HEK293T (cell line): ENCODE measurements around the gene KRT83.

Experiments
- CTCF ChIA-PET: fragments of 350-600 bp; formaldehyde crosslinking; extraction: SDS; loops from one replicate; lab custom pipeline; 2021; ENCODE audit warnings: antibody characterized with exemption, inconsistent platforms; lab: Yijun Ruan, JAX
- POLR2A ChIA-PET: fragments of 350-600 bp; formaldehyde crosslinking; extraction: SDS; loops from one replicate; lab custom pipeline; 2020; ENCODE audit warnings: antibody characterized with exemption, inconsistent platforms; lab: Yijun Ruan, JAX
- DNase-seq: peaks from one replicate; pipeline ENCODE4 v3.0.0; 2012; ENCODE audit warnings: mixed read lengths; ENCODE audit errors: extremely low spot score
- ARNT ChIP-seq: fragments of 450-650 bp; IDR thresholded peaks from 2 replicates; pipeline ENCODE4 v1.6.1; 2017; ENCODE audit warnings: mild to moderate bottlenecking
- BHLHE40 ChIP-seq: fragments of 450-650 bp; IDR thresholded peaks from 2 replicates; pipeline ENCODE4 v1.6.1; 2016; ENCODE audit warnings: mild to moderate bottlenecking, moderate library complexity, borderline replicate concordance
- CTBP1 ChIP-seq: fragments of 450-650 bp; IDR thresholded peaks from 2 replicates; pipeline ENCODE4 v1.6.1; 2016; ENCODE audit warnings: borderline replicate concordance
- ELF4 ChIP-seq: fragments of 450-650 bp; IDR thresholded peaks from 2 replicates; pipeline ENCODE4 v1.6.1; 2017; ENCODE audit warnings: antibody characterized with exemption
- FOXA1 ChIP-seq: fragments of 450-650 bp; IDR thresholded peaks from 2 replicates; pipeline ENCODE4 v1.6.1; 2016; ENCODE audit warnings: mild to moderate bottlenecking
- FOXK2 ChIP-seq: fragments of 450-650 bp; IDR thresholded peaks from 2 replicates; pipeline ENCODE4 v1.6.1; 2016; ENCODE audit warnings: mild to moderate bottlenecking
- FOXM1 ChIP-seq: fragments of 450-650 bp; IDR thresholded peaks from 2 replicates; pipeline ENCODE4 v1.6.1; 2017; ENCODE audit warnings: mild to moderate bottlenecking, borderline replicate concordance
- HDGF ChIP-seq: fragments of 450-650 bp; IDR thresholded peaks from 2 replicates; pipeline ENCODE4 v1.6.1; 2017; ENCODE audit warnings: antibody characterized with exemption, borderline replicate concordance
- L3MBTL2 ChIP-seq: fragments of 450-650 bp; conservative IDR thresholded peaks from 2 replicates; pipeline ENCODE4 v1.6.1; 2016; ENCODE audit warnings: mild to moderate bottlenecking
- LEF1 ChIP-seq: fragments of 450-650 bp; IDR thresholded peaks from 2 replicates; pipeline ENCODE4 v1.6.1; 2017; ENCODE audit warnings: mild to moderate bottlenecking, borderline replicate concordance
- NFRKB ChIP-seq: fragments of 450-650 bp; IDR thresholded peaks from 2 replicates; pipeline ENCODE4 v1.6.1; 2016; ENCODE audit warnings: mild to moderate bottlenecking, moderate library complexity
- SP1 ChIP-seq: fragments of 450-650 bp; IDR thresholded peaks from 2 replicates; pipeline ENCODE4 v1.6.1; 2017
- SUZ12 ChIP-seq: fragments of 450-650 bp; IDR thresholded peaks from 2 replicates; pipeline ENCODE4 v1.6.1; 2016; ENCODE audit warnings: mild to moderate bottlenecking
- TARDBP ChIP-seq: fragments of 450-650 bp; IDR thresholded peaks from 2 replicates; pipeline ENCODE4 v1.6.1; 2016
- ZNF384 ChIP-seq: fragments of 450-650 bp; IDR thresholded peaks from 2 replicates; pipeline ENCODE4 v1.6.1; 2016
- TF ChIP-seq, protein P1 (sequence below): fragments of 450-650 bp; IDR thresholded peaks from 2 replicates; pipeline ENCODE4 v1.6.1; 2016

Gene KRT83

DNA sequence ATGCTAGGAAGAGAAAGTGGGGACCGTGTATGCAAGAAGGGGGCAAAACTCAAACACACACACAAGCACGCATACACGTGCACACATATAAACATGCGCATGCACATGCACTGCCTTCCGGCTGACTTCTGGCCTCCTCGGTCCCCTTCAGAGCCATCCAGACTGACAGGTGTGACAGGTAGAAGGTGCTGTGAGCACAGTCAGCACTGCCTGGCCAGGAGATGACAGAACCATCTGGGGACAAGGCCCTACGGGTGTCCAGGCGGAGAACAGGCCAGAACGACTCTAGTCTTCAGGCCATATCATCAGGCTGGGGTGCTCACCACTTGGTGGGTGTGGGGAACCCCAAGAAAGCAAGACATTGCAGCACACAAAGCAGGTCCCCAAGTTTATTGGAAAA lies 7.3 kb downstream of the KRT83 start:
- POLR2A ChIA-PET = no interaction called here
- no peak for TF ChIP-seq NFRKB
- TF ChIP-seq HDGF = no peak
- no peak for TF ChIP-seq SP1
- TF ChIP-seq FOXA1 = no peak
- TF ChIP-seq FOXK2 = no peak
- no peak for TF ChIP-seq SUZ12
- TF ChIP-seq ZNF384 = no peak
- TF ChIP-seq ARNT = no peak
- no peak for TF ChIP-seq ELF4
- no peak for TF ChIP-seq CTBP1
- TF ChIP-seq L3MBTL2 = no peak
- TF ChIP-seq, protein P1, sequence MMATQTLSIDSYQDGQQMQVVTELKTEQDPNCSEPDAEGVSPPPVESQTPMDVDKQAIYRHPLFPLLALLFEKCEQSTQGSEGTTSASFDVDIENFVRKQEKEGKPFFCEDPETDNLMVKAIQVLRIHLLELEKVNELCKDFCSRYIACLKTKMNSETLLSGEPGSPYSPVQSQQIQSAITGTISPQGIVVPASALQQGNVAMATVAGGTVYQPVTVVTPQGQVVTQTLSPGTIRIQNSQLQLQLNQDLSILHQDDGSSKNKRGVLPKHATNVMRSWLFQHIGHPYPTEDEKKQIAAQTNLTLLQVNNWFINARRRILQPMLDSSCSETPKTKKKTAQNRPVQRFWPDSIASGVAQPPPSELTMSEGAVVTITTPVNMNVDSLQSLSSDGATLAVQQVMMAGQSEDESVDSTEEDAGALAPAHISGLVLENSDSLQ = no peak
- no peak for DNase-seq
- CTCF ChIA-PET = no interaction called here

DNA sequence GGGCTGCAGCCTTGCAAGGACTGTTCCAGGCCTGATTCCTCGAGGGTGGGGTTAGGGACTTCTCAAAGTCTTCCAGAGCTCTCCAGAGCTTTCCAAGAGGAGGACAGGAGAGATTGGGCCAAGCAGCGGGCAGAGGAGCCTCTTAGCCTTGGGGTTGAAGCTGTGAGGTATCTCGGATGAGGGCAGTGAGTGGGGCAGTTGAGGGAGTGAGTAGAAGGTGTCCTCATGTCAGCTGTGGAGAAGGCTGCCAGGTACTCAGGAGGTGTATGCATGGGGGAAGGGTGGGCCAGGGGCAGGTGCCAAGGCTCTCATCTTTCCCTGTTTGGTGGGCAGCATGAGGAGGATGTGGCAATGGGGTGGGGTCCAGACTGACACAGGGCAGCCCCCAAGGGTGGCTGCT lies 7.7 kb downstream of the KRT83 start:
- no peak for TF ChIP-seq SUZ12
- no peak for TF ChIP-seq FOXK2
- no peak for TF ChIP-seq ARNT
- TF ChIP-seq FOXA1 = no peak
- no peak for TF ChIP-seq CTBP1
- TF ChIP-seq, protein P1 = no peak
- no peak for TF ChIP-seq ZNF384
- no peak for TF ChIP-seq HDGF
- no peak for TF ChIP-seq SP1
- TF ChIP-seq LEF1 = no peak
- CTCF ChIA-PET = no interaction called here
- DNase-seq = no peak
- POLR2A ChIA-PET = no interaction called here

DNA sequence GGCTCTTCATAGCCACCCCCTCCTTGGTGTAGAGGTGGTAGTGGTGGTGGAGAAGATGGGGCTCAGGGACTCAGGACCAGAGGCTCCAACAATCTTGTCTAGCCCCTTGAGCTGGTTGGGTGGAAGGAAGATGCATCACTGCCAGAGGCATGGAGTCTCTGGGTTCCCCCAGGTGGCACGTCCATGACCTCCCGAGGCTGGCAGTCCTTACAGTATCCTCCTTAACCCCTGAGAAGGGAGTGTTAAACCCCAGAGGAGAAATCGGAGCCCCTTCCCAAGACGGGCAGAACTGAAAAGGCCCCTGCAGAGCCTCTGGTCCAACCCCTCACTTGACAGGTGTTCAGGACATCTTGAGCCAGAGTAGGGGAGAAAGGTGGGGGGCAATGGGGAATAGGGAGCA lies 9.1 kb downstream of the KRT83 start:
- TF ChIP-seq L3MBTL2 (no peak), BHLHE40 (no peak), NFRKB (no peak), FOXA1 (no peak), SP1 (no peak), TARDBP (no peak), HDGF (no peak), FOXK2 (no peak), ELF4 (no peak), ZNF384 (no peak), FOXM1 (no peak), ARNT (no peak), CTBP1 (no peak), LEF1 (no peak), SUZ12 (no peak)
- TF ChIP-seq, protein P1 = no peak
- ChIA-PET CTCF (interaction anchor here (0.6 to 2.4 kb wide), 8 partner anchors 16 to 630 kb away, joined by 3 to 10 read pairs (median 4); no protein-coding TSS in a partner anchor), POLR2A (no interaction called here)
- DNase-seq = no peak

DNA sequence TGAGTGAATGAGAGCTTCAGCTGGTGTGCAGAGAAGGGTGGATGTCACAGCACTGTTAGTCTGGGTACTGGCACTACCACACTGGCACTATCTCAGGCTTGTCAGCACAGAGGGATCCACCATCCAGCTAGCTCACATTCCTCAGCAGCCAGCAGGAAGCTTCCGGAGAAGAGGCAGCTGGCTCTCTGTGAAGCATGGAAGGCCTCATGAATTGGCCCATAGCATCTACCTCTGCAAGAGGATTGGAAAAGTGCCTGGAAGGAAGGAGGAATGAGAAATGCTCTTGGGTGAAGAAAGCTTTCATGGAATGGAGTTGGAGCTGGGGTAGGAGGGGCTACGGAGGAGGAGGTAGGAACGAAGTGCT lies 9.9 kb downstream of the KRT83 start:
- ChIA-PET POLR2A (interaction anchor here (0.9 kb wide), 1 partner anchor 141 kb away, joined by 3 read pairs; no protein-coding TSS in a partner anchor), CTCF (interaction anchor here (0.8 to 2.4 kb wide), 7 partner anchors 17 to 155 kb away, joined by 3 to 10 read pairs (median 4); no protein-coding TSS in a partner anchor)
- no peak for DNase-seq
- TF ChIP-seq L3MBTL2 = no peak

DNA sequence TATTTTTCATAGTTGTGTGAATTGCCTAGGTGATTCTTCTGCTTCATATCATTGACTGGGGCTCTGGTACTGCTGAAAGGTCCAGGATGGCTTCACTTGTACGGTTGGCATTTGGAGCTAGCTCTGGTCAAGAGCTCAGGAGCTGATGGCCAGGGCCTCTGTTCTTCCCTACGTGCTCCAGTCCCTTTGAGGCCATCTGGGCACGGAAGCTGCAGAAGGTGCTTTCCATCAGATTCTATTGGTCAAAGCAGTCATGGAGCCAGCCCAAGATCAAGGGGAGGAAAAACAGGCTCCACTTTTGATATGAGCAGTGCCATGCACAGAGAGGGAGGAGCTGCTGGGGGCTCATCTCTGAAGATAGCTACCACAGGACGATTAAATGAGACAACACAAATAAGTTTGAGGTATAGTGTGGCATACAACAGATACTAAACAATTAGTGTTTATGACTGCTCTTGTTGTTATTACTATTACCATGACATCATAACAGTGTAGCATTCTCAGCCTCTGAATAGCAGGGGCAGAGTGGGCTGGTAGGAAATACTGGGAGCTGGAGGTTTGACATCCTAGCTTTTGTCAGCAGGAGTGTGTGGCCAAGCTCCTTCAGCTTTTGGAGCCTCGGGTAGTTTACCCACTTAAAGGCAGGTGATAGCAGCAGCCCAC lies 10.4 kb downstream of the KRT83 start:
- ChIA-PET POLR2A (interaction anchor here (0.9 kb wide), 1 partner anchor 140 kb away, joined by 3 read pairs; no protein-coding TSS in a partner anchor), CTCF (interaction anchor here (1.0 to 2.4 kb wide), 4 partner anchors 17 to 154 kb away, joined by 3 to 10 read pairs (median 7); no protein-coding TSS in a partner anchor)
- TF ChIP-seq L3MBTL2 (no peak), FOXM1 (no peak), SUZ12 (no peak), TARDBP (no peak), ARNT (no peak), FOXK2 (no peak), HDGF (no peak)
- TF ChIP-seq, protein P1 = no peak
- no peak for DNase-seq

DNA sequence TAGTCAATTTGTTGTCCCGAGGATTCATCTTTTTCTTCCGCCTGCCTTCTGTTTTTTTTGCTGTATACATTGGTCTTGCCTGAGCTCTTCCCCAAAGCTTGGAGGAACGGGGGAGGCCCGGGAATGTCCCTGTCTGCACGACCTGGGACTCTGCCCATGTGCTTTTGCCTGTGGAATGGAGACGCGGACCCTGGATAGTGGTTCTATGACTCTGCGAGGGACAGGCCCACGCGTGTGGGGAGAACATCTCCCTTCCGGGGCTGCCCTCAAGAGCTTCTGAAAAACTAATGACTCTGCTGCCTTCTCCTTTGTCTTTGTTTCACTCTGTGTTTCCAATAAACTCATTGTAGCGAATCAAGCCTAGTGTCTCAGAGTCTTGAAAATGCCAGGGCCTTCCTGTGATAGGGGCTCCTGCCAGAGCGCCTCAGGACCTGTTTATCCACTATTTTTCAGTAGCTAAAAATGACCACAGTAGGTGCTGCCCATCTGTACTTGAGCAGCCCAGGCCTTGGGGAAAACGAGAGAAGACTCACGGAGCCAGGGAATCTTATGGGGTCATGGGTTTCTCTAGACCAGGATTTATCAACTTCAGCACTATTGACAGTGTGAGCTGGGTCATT lies 12.3 kb downstream of the KRT83 start:
- no peak for DNase-seq
- ChIA-PET POLR2A (no interaction called here), CTCF (interaction anchor here (1.2 to 2.3 kb wide), 4 partner anchors 18 to 152 kb away, joined by 3 to 10 read pairs (median 4); no protein-coding TSS in a partner anchor)
- TF ChIP-seq, protein P1 = no peak
- TF ChIP-seq FOXA1 (no peak), HDGF (no peak), SP1 (no peak), ZNF384 (no peak), BHLHE40 (no peak), LEF1 (no peak), CTBP1 (no peak)
